Loucy (cell line): ENCODE data around the gene CACNA2D4.

Source experiments
- CTCF ChIP-seq: fragments of 200-600 bp; sonication (generic); conservative IDR thresholded peaks from 2 replicates; pipeline ENCODE4 v1.5.1; 2014; ENCODE audit warnings: mild to moderate bottlenecking, antibody characterized with exemption, low read length
- EZH2phosphoT487 ChIP-seq: fragments of 200-600 bp; IDR thresholded peaks from 2 replicates; pipeline ENCODE4 v1.6.1; 2018; ENCODE audit warnings: antibody characterized with exemption, mild to moderate bottlenecking, moderate library complexity, borderline replicate concordance

DNA sequence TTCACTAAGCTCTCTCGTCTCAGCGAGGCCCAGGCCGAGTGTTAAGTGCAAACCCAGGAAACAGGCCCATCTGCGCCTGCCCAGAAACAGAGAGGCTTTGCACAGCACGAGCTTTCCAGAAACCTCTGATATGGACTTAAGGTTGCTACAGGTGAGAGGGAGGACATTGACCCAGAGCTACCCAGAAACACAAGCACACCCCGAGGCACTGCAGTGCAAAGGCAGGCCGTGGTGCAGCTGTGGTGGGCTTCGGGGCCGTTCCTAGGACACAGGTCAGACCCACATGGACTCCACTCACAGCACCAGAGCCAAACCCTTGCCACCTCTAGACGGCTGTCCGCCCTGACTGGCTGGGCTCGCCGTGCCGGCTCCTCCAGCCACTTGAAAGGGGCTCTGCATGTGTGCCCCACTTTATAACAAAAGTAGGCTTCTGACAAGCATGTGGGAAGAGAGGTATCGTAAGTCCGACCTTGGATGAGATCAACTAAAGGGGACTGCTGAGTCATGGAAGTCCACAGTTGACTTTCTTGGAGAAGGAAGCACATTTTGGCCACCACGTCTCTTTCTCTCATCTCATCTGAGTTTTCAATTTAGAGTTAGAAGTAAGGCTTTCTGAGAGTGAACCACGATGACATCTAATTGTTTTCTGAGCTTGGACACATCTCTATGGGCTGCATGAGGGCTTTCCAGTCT, 38.2 kb downstream of the CACNA2D4 start:
- TF ChIP-seq CTCF: no peak
- TF ChIP-seq EZH2phosphoT487: no peak
